ENCODE measurements around the gene FBXL17. TPM values are rescaled to one million over a fixed set of nuclear protein-coding genes. Genes with fewer than 3 reads are reported as not detected.
"Not testable (repeated sequence)": the region's sequence is repeated elsewhere in the genome, so short reads cannot be mapped to it uniquely, and the experiment has no call there.

The FBXL17 gene
- total RNA-seq = 8.2 and 12.2 TPM in 2 replicates

DNA sequence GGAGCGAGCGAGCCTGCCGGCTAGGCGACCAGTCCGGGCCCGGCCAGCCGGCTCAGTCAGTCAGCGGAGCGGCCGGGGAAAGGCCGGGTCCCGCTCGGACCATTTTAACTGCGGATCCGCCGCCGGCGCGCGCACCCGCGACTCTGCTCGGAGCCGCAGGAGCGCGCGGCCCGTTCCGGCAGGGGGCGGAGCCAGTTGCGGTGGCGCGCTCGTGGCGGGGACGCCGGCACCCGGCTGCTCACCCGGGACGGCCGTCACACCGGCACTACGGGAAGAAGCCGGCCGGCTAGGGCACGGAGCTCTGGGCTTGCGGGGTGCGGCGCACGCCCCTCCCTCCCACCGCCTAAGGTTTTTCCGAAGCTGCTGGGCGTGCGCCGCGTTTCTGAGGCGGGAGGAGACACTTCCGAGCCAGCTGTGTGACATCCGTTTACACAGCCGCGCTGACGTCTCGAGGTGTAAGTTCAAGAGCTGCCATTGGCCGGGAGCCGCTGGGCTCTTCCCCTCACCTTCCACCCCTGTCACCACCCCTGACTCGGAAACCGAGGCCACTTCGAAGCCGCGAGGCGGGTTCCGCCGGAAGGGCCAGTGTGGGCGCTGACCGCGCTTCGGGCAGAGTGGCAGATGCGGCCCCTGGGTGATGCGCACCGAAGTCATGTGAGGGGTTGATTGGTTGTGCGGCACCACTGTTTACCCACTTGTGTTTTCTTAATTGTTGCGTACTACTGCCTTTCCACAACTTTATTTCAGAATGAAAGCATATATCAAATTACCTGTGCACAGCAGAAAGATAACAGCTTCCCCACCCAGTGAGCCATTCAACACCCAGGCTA is at the start of gene FBXL17:
TSS of gene FBXL17 (minus strand) at position 145 of the 830 bp plus-strand sequence.
- peaks cover 9% of the 10 kb centered on the region for H3K36me3 Mint-ChIP-seq (ENCODE audit: low read depth)
- H3K4me1 Mint-ChIP-seq (ENCODE audit: low read depth) = peaks cover 34% of the 10 kb centered on the region
- peak within 1 kb of the TSS; percentile 83 for H3K4me3 Mint-ChIP-seq
- H3K9me3 Mint-ChIP-seq = peaks cover 4% of the 10 kb centered on the region
- H3K27ac Mint-ChIP-seq = peak within 1 kb of the TSS; percentile 84
- intact Hi-C loops (cut with micrococcal nuclease) = loop anchor here (1.0 to 10.0 kb wide), 6 partner anchors 367 to 1705 kb away; partner anchors contain the start of gene MAN2A1
- DNase-seq (ENCODE audit: low spot score) = peak; percentile 89
- H3K27me3 Mint-ChIP-seq (ENCODE audit: insufficient read depth) = peaks cover 1% of the 10 kb centered on the region

DNA sequence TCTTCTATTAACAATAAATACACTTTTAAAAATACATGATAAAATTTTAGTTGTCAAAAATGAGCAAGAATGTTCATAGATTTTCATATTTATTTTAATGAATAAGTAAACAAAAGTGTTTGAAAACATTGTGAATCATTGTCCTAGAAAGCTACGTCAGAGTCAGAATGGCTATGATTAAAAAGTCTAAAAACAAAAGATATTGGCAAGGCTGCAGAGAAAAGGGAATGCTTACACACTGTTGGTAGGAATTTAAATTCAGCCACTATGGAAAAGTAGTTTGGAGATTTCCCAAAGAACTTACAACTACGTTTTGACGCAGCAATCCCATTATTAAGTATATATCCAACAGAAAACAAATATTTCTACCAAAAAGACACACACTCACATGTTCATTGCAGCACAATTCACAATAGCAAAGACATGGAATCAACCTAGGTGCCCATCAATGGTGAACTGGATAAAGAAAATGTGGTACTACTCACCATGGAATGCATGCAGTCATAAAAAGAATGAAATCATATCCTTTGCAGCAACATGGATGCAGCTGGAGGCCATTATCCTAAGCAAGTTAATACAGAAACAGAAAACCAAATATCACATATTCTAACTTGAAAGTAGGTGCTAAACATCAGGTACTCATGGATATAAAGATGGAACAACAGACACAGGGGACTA is 49.2 kb upstream of the FBXL17 start:
- Mint-ChIP-seq H3K4me1 (ENCODE audit: low read depth) (no peaks in the 10 kb centered on the region), H3K27me3 (ENCODE audit: insufficient read depth) (no peaks in the 10 kb centered on the region), H3K9me3 (no peaks in the 10 kb centered on the region), H3K36me3 (ENCODE audit: low read depth) (no peaks in the 10 kb centered on the region), H3K4me3 (no peak overlapping the region), H3K27ac (no peak overlapping the region)
- no peak for DNase-seq (ENCODE audit: low spot score)
- intact Hi-C loops (cut with micrococcal nuclease) = no loop called here

DNA sequence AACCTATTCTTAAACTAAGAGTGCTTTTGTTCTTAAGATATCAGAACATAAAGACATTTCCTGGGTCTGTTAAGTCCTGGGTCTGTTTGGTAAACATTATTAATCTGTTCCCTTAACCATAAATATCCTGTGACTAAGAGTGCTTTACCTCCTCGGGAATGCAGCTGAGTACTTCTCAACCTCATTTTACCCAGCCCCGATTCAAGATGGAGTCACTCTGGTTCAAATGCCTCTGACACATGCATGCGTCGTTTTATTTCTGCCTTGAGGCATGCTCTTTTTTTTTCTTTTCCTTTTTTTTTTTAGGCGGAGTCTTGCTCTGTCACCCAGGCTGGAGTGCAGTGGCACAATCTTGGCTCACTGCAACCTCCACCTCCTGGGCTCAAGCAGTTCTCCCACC is 39.8 kb upstream of the FBXL17 start:
- Mint-ChIP-seq H3K27ac (no peak overlapping the region), H3K4me3 (no peak overlapping the region), H3K9me3 (no peaks in the 10 kb centered on the region)

DNA sequence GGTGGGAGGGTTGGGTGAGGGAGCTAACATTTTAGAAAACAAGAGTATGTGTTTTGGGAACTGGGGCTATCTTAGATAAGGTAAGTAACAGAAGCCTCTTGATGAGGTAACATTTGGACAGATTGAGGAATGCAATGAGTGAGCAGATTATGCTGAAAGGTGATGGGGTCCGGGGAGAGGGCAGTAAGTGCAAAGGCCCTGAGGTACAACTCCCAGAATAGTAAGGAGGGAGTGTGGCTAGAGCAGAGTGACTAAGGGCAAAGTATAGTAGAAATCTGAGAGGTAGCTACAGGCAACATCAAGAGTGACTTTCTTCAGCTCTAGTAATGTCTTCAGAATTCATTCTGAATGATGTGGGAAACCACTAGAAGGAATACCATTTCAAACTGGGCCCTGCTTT is 38.9 kb upstream of the FBXL17 start:
- Mint-ChIP-seq H3K4me3 (no peak overlapping the region), H3K27me3 (ENCODE audit: insufficient read depth) (peaks cover 2% of the 10 kb centered on the region), H3K36me3 (ENCODE audit: low read depth) (no peaks in the 10 kb centered on the region), H3K27ac (no peak overlapping the region), H3K4me1 (ENCODE audit: low read depth) (no peaks in the 10 kb centered on the region), H3K9me3 (no peaks in the 10 kb centered on the region)
- intact Hi-C loops (cut with micrococcal nuclease) = no loop called here
- no peak for DNase-seq (ENCODE audit: low spot score)

More for the DNA sequence above, 39.8 kb upstream of the FBXL17 start:
- H3K27me3 Mint-ChIP-seq (ENCODE audit: insufficient read depth) = peaks cover 2% of the 10 kb centered on the region
- no peaks in the 10 kb centered on the region for H3K36me3 Mint-ChIP-seq (ENCODE audit: low read depth)
- DNase-seq (ENCODE audit: low spot score) = no peak
- H3K4me1 Mint-ChIP-seq (ENCODE audit: low read depth) = no peaks in the 10 kb centered on the region
- intact Hi-C loops (cut with micrococcal nuclease) = no loop called here

DNA sequence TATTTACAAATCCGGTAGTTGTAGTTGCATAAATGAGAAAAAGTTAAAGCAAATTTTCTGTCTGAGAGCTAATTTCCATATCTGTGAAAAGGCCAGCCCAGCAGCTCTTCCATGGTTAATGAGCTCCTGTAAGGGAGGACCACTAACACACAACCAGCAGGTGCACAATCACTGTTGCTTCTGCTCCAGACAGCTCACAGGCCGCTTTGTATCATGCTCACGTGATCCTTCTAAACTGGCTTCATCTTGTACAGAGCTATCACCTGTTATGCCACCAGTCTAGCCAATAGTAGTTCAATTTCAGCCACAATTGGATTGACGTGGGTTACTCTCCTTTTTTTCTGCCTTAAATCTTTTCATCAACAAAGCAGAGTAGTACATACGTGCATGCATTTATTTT is 38.3 kb upstream of the FBXL17 start:
- Mint-ChIP-seq H3K27me3 (ENCODE audit: insufficient read depth) (no peaks in the 10 kb centered on the region), H3K4me1 (ENCODE audit: low read depth) (no peaks in the 10 kb centered on the region), H3K4me3 (no peak overlapping the region), H3K9me3 (no peaks in the 10 kb centered on the region), H3K27ac (no peak overlapping the region), H3K36me3 (ENCODE audit: low read depth) (no peaks in the 10 kb centered on the region)
- no peak for DNase-seq (ENCODE audit: low spot score)
- intact Hi-C loops (cut with micrococcal nuclease) = no loop called here

DNA sequence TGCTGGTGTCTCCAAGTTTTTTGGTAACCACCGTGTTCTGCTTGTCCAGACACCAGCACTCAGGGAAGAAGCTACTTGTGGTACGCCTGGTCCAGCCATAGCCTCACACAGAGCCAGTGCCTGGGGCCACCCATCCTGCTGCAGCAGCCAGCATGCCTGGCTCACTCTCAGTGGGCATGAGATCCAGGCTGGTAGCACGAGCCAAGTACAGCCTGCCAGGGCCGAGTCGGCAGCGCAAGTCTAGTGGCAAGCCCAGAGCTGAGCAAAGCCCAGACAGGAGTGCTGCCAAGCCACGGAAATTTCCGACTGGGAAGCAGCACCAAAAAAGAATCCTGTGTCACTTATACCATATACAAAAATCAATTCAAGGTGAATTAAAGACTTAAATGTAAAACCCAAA is 36.3 kb upstream of the FBXL17 start:
- no peaks in the 10 kb centered on the region for H3K27me3 Mint-ChIP-seq (ENCODE audit: insufficient read depth)
- no peaks in the 10 kb centered on the region for H3K36me3 Mint-ChIP-seq (ENCODE audit: low read depth)
- H3K4me1 Mint-ChIP-seq (ENCODE audit: low read depth) = no peaks in the 10 kb centered on the region
- H3K27ac Mint-ChIP-seq = no peak overlapping the region
- H3K9me3 Mint-ChIP-seq = no peaks in the 10 kb centered on the region
- no peak overlapping the region for H3K4me3 Mint-ChIP-seq
- DNase-seq (ENCODE audit: low spot score) = no peak
- intact Hi-C loops (cut with micrococcal nuclease) = no loop called here

DNA sequence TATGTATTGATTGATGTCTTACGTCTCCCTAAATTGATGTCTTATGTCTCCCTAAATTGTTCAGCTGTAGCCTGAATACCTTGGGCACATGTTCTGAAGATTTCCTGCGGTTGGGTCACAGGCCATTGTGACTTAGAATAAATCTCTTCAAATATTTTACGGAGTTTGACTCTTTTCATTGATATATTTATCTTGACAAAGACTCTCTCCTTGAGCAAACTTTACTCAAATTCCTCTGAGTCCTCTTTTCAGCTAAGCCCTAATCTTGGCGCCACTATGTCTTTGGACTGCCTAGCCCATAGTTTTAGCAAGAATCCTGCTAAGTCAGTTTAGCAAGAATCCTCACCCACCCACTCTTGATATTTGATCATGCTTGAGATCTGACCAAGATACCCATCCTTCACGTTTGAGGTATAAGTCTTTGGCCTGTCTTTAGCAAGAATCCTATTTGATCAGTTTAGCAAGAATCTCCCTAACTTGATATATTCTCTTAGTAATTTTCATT is 35.3 kb upstream of the FBXL17 start:
- Mint-ChIP-seq H3K4me3 (no peak overlapping the region), H3K27ac (no peak overlapping the region), H3K36me3 (ENCODE audit: low read depth) (no peaks in the 10 kb centered on the region), H3K4me1 (ENCODE audit: low read depth) (no peaks in the 10 kb centered on the region), H3K27me3 (ENCODE audit: insufficient read depth) (no peaks in the 10 kb centered on the region), H3K9me3 (no peaks in the 10 kb centered on the region)
- DNase-seq (ENCODE audit: low spot score) = no peak
- intact Hi-C loops (cut with micrococcal nuclease) = no loop called here

DNA sequence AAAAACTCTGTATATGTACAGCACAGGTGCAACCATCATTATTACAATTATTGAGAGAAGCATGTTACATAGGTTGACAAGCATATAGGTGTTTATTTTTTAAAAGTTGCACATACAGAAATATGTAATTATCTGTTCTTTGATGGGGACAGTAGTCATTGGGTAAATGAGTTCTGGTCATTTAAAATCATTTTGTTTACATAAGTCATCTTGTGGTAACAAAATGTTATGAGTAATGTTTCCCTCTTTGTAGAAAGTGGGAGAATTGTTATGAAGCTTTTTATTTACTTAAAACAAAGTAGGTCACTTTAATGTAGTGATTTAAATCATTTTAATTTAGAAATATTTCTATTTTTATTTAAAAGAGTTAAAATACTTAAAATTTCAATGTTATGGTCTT is 33.8 kb upstream of the FBXL17 start:
- Mint-ChIP-seq H3K4me1 (ENCODE audit: low read depth) (no peaks in the 10 kb centered on the region), H3K27ac (no peak overlapping the region)

DNA sequence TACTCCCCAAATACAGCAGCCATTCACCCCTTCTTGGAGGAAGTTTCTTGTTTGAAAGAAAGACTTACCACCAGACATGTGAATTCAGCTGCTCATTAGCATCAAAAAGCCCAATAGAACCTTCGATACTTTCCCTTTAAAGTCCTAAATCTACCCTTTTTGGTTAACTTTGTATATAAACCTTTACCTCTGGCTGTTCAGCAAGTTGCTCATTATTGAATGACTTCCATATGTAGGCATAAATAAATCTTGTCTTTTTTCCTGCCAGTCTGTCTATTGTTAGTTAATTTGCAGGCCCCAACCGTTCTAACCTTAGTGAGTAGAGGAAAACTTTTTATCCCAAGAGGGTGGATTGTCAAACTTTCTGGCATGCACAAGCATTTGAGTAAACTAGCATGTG is 27.9 kb upstream of the FBXL17 start:
- no peak for DNase-seq (ENCODE audit: low spot score)
- Mint-ChIP-seq H3K4me1 (ENCODE audit: low read depth) (no peaks in the 10 kb centered on the region), H3K27me3 (ENCODE audit: insufficient read depth) (peaks cover 7% of the 10 kb centered on the region), H3K4me3 (no peak overlapping the region), H3K9me3 (peaks cover 7% of the 10 kb centered on the region), H3K27ac (no peak overlapping the region), H3K36me3 (ENCODE audit: low read depth) (no peaks in the 10 kb centered on the region)
- intact Hi-C loops (cut with micrococcal nuclease) = no loop called here

More for the DNA sequence above, 33.8 kb upstream of the FBXL17 start:
- DNase-seq (ENCODE audit: low spot score) = no peak
- Mint-ChIP-seq H3K27me3 (ENCODE audit: insufficient read depth) (no peaks in the 10 kb centered on the region), H3K4me3 (no peak overlapping the region), H3K9me3 (no peaks in the 10 kb centered on the region), H3K36me3 (ENCODE audit: low read depth) (no peaks in the 10 kb centered on the region)
- intact Hi-C loops (cut with micrococcal nuclease) = no loop called here

DNA sequence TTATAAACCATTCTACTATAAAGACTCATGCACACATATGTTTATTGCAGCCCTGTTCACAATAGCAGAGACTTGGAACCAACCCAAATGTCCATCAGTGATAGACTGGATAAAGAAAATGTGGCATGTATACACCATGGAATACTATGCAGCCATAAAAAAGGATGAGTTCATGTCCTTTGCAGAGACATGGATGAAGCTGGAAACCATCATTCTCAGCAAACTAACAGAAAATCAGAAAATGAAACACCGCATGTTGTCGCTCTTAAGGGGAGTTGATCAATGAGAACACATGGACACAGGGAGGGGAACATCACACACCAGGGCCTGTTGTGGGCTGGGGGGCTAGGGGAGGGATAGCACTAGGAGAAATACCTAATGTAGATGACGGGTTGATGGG is 23.3 kb upstream of the FBXL17 start:
- DNase-seq (ENCODE audit: low spot score); H3K27me3 Mint-ChIP-seq (ENCODE audit: insufficient read depth); H3K4me1 Mint-ChIP-seq (ENCODE audit: low read depth); H3K4me3 Mint-ChIP-seq; H3K27ac Mint-ChIP-seq; H3K36me3 Mint-ChIP-seq (ENCODE audit: low read depth); intact Hi-C loops (cut with micrococcal nuclease): not testable (repeated sequence)
- H3K9me3 Mint-ChIP-seq = peaks cover 19% of the 10 kb centered on the region

DNA sequence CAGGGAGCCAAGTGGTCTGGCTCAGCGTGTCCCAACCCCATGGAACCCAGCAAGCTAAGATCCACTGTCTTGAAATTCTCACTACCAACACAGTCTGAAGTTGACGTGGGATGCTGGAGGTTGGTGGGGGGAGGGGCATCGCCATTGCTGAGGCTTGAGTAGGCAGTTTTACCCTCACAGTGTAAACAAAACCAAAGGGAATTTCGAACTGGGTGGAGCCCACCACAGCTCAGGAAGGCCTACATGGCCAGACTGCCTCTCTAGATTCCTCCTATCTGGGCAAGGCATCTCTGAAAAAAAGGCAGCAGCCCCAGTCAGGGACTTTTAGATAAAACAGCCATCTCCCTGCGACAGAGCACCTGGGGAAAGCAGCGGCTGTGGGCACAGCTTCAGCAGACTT is 17.1 kb upstream of the FBXL17 start:
- no peak overlapping the region for H3K4me3 Mint-ChIP-seq
- no peaks in the 10 kb centered on the region for H3K36me3 Mint-ChIP-seq (ENCODE audit: low read depth)
- peaks cover 13% of the 10 kb centered on the region for H3K9me3 Mint-ChIP-seq
- no peak overlapping the region for H3K27ac Mint-ChIP-seq
- H3K27me3 Mint-ChIP-seq (ENCODE audit: insufficient read depth) = no peaks in the 10 kb centered on the region
- H3K4me1 Mint-ChIP-seq (ENCODE audit: low read depth) = no peaks in the 10 kb centered on the region
- intact Hi-C loops (cut with micrococcal nuclease) = no loop called here
- DNase-seq (ENCODE audit: low spot score) = no peak

DNA sequence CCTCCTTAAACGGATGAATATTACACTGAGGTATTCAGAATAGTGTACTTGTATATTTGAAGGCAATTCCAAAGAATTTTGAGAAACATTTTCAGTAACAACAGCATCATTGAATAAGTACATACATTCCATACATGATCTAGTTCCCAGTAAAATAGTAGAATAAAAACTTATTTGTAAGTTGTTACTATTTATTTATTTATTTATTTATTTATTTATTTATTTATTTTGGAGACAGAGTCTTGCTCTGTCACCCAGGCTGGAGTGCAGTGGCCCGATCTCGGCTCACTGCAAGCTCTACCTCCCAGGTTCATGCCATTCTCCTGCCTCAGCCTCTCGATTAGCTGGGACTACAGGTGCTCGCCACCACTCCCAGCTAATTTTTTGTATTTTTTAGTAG is 14.9 kb upstream of the FBXL17 start:
- intact Hi-C loops (cut with micrococcal nuclease); H3K4me3 Mint-ChIP-seq; DNase-seq (ENCODE audit: low spot score); H3K36me3 Mint-ChIP-seq (ENCODE audit: low read depth); H3K4me1 Mint-ChIP-seq (ENCODE audit: low read depth); H3K27ac Mint-ChIP-seq; H3K27me3 Mint-ChIP-seq (ENCODE audit: insufficient read depth); H3K9me3 Mint-ChIP-seq: not testable (repeated sequence)

DNA sequence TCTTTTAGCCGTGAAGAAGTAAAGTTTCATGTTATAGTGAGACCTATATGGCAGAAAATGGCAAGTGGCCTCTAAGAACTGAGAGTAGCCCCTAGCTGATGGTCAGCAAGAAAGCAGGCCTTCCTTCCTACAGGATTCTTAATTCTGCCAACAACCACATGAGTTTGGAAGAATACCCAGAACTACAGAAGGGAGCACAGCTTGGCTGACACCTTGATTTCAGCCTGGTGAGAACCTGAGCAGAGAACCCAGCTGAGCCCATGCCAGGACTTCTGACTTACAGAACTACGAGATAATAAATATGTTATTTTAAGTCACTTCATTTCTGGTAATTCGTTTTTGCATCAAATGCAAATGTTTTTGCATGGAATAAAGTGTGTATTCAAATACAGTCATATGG is 5.9 kb upstream of the FBXL17 start:
- H3K27me3 Mint-ChIP-seq (ENCODE audit: insufficient read depth) = peaks cover 5% of the 10 kb centered on the region
- H3K9me3 Mint-ChIP-seq = no peaks in the 10 kb centered on the region
- H3K27ac Mint-ChIP-seq = no peak overlapping the region
- DNase-seq (ENCODE audit: low spot score) = no peak
- no peak overlapping the region for H3K4me3 Mint-ChIP-seq
- H3K4me1 Mint-ChIP-seq (ENCODE audit: low read depth) = peaks cover 12% of the 10 kb centered on the region
- H3K36me3 Mint-ChIP-seq (ENCODE audit: low read depth) = no peaks in the 10 kb centered on the region
- intact Hi-C loops (cut with micrococcal nuclease) = loop anchor here (10.0 kb wide), 1 partner anchor 1577 kb away; no protein-coding TSS in a partner anchor
